ENCODE results near the gene ATP1B2. TPM values are rescaled to one million over a fixed set of nuclear protein-coding genes. Genes with fewer than 3 reads are reported as not detected.

Gene ATP1B2
- polyA plus RNA-seq, 2 of the 4 experiments (the other 2 are of a cell fraction) = 0.10 to 0.16 TPM

DNA sequence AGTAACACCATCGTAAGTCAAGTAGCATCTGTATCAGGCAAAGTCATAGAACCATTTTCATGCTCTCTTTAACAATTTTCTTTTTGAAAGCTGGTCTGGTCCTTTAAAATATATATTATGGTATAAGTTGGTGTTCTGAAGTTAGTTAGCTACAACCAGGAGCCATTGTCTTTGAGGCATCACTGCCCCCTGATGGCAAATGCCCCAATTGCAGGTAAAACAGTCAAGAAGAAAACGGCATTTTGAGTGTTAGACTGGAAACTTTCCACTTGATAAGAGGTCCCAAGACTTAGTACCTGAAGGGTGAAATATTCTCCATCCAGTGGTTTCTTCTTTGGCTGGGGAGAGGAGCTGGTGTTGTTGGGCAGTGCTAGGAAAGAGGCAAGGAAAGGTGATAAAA is 22.5 kb downstream of the ATP1B2 start:
- ChIA-PET CTCF (interaction anchor here (0.9 to 11.9 kb wide), 20 partner anchors 8 to 113 kb away, joined by 3 to 107 read pairs (median 4); partner anchors contain the start of genes FXR2, SHBG, TP53 and WRAP53), POLR2A (interaction anchor here (7.5 kb wide), 1 partner anchor 13 kb away, joined by 40 read pairs; the partner anchor contains the start of gene TP53)
- Histone ChIP-seq H3K4me2 (no peak overlapping the region), H3K9me3 (peaks cover 9% of the 10 kb centered on the region), H3K4me3 (no peak overlapping the region), H3K4me1 (no peaks in the 10 kb centered on the region), H3K27ac (no peak overlapping the region)
- DNase-seq (ENCODE audit: low read depth in 1 of 2, low spot score in 1 of 2) (peak in 1 of 2 experiments; percentile 64), ATAC-seq (peak in 1 of 2 experiments; percentile 27; a peak in 2 of 6 replicates), FAIRE-seq (no peak)
- 85% methylated on average over 2 of the region's 2 CpGs for WGBS (ENCODE audit: missing lambda C conversion rate)
- TF ChIP-seq ZSCAN20 (CRISPR knock-in tag; IDR thresholded peaks at IDR 0.05) (no peak), RAD21 (conservative IDR thresholded peaks at IDR 0.05 in 1 of 2, IDR thresholded peaks at IDR 0.05 in 1 of 2) (peak; percentile 43 to 59)
- TF ChIP-seq, protein P1, sequence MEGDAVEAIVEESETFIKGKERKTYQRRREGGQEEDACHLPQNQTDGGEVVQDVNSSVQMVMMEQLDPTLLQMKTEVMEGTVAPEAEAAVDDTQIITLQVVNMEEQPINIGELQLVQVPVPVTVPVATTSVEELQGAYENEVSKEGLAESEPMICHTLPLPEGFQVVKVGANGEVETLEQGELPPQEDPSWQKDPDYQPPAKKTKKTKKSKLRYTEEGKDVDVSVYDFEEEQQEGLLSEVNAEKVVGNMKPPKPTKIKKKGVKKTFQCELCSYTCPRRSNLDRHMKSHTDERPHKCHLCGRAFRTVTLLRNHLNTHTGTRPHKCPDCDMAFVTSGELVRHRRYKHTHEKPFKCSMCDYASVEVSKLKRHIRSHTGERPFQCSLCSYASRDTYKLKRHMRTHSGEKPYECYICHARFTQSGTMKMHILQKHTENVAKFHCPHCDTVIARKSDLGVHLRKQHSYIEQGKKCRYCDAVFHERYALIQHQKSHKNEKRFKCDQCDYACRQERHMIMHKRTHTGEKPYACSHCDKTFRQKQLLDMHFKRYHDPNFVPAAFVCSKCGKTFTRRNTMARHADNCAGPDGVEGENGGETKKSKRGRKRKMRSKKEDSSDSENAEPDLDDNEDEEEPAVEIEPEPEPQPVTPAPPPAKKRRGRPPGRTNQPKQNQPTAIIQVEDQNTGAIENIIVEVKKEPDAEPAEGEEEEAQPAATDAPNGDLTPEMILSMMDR (IDR thresholded peaks at IDR 0.05) = peak; percentile 47

DNA sequence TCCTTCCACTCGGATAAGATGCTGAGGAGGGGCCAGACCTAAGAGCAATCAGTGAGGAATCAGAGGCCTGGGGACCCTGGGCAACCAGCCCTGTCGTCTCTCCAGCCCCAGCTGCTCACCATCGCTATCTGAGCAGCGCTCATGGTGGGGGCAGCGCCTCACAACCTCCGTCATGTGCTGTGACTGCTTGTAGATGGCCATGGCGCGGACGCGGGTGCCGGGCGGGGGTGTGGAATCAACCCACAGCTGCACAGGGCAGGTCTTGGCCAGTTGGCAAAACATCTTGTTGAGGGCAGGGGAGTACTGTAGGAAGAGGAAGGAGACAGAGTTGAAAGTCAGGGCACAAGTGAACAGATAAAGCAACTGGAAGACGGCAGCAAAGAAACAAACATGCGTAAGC is 24.2 kb downstream of the ATP1B2 start:
- no peak overlapping the region for H3K27ac ChIP-seq
- H3K4me3 ChIP-seq = no peak overlapping the region
- POLR2A ChIA-PET = interaction anchor here (0.6 to 7.5 kb wide), 2 partner anchors 11 to 457 kb away, joined by 3 to 40 read pairs; partner anchors contain the start of gene TP53
- CTCF ChIA-PET = interaction anchor here (1.1 to 11.9 kb wide), 4 partner anchors 14 to 85 kb away, joined by 3 to 107 read pairs (median 38); partner anchors contain the start of genes DNAH2, SHBG, SOX15 and TP53
- no peak overlapping the region for H3K4me2 ChIP-seq
- TF ChIP-seq NR3C1 (IDR thresholded peaks at IDR 0.05) (no peak), JUNB (IDR thresholded peaks at IDR 0.05) (no peak), SREBF2 (IDR thresholded peaks at IDR 0.05) (no peak), ZFP36 (IDR thresholded peaks at IDR 0.05; ENCODE audit: borderline replicate concordance, partially characterized antibody) (no peak), RCOR1 (IDR thresholded peaks at IDR 0.05; ENCODE audit: low read depth, low read length) (no peak), SMC3 (IDR thresholded peaks at IDR 0.05) (no peak), HOXA7 (CRISPR knock-in tag; IDR thresholded peaks at IDR 0.05) (no peak), CBX2 (IDR thresholded peaks at IDR 0.05; ENCODE audit: borderline replicate concordance, low read depth) (no peak)
- TF ChIP-seq, protein P2, sequence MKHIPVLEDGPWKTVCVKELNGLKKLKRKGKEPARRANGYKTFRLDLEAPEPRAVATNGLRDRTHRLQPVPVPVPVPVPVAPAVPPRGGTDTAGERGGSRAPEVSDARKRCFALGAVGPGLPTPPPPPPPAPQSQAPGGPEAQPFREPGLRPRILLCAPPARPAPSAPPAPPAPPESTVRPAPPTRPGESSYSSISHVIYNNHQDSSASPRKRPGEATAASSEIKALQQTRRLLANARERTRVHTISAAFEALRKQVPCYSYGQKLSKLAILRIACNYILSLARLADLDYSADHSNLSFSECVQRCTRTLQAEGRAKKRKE (CRISPR knock-in tag; IDR thresholded peaks at IDR 0.05; ENCODE audit: low read depth) = no peak
- TF ChIP-seq, protein P3, sequence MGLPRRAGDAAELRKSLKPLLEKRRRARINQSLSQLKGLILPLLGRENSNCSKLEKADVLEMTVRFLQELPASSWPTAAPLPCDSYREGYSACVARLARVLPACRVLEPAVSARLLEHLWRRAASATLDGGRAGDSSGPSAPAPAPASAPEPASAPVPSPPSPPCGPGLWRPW (IDR thresholded peaks at IDR 0.05) = no peak
- peaks cover 9% of the 10 kb centered on the region for H3K9me3 ChIP-seq
- WGBS (ENCODE audit: missing lambda C conversion rate) = 92% methylated on average over 14 of the region's 14 CpGs
- DNase-seq (ENCODE audit: low read depth in 1 of 2, low spot score in 1 of 2) (no peak), ATAC-seq (no peak), FAIRE-seq (no peak)
- no peaks in the 10 kb centered on the region for H3K4me1 ChIP-seq

DNA sequence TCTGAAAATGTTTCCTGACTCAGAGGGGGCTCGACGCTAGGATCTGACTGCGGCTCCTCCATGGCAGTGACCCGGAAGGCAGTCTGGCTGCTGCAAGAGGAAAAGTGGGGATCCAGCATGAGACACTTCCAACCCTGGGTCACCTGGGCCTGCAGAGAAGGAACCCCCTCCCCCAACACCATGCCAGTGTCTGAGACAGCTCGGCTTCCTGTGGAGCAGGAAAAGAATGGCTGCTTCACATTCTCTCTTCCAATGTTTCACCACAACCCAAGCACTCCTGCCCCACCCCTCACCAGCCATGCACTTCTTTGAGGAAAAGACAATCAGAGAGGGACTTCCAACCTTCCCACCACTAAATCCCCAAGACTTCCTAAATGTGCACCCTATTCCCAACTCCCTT is 25.8 kb downstream of the ATP1B2 start:
- no peaks in the 10 kb centered on the region for H3K4me1 ChIP-seq
- ATAC-seq (peak in 1 of 2 experiments; percentile 55; a peak in 3 of 6 replicates), FAIRE-seq (no peak), DNase-seq (ENCODE audit: low read depth in 1 of 2, low spot score in 1 of 2) (no peak)
- CTCF ChIA-PET = interaction anchor here (1.0 to 11.9 kb wide), 4 partner anchors 12 to 45 kb away, joined by 3 to 107 read pairs (median 38); partner anchors contain the start of genes SHBG, TP53 and WRAP53
- no peak overlapping the region for H3K4me2 ChIP-seq
- H3K4me3 ChIP-seq = no peak overlapping the region
- TF ChIP-seq KDM5A (IDR thresholded peaks at IDR 0.05) = no peak
- TF ChIP-seq CBX2 (IDR thresholded peaks at IDR 0.05; ENCODE audit: borderline replicate concordance, low read depth) = no peak
- TF ChIP-seq, protein P1 (IDR thresholded peaks at IDR 0.05) = no peak
- no peak for TF ChIP-seq NFE2L2 (conservative IDR thresholded peaks at IDR 0.05; ENCODE audit: low read length)
- TF ChIP-seq, protein P4, sequence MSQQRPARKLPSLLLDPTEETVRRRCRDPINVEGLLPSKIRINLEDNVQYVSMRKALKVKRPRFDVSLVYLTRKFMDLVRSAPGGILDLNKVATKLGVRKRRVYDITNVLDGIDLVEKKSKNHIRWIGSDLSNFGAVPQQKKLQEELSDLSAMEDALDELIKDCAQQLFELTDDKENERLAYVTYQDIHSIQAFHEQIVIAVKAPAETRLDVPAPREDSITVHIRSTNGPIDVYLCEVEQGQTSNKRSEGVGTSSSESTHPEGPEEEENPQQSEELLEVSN (IDR thresholded peaks at IDR 0.05; ENCODE audit: borderline replicate concordance, low read depth) = no peak
- TF ChIP-seq MYC (IDR thresholded peaks at IDR 0.05; ENCODE audit: borderline replicate concordance, low read length) = no peak
- POLR2A ChIA-PET = interaction anchor here (7.5 kb wide), 1 partner anchor 9 kb away, joined by 40 read pairs; the partner anchor contains the start of gene TP53
- no peak overlapping the region for H3K27ac ChIP-seq
- peaks cover 9% of the 10 kb centered on the region for H3K9me3 ChIP-seq
- WGBS (ENCODE audit: missing lambda C conversion rate) = 91% methylated on average over 5 of the region's 5 CpGs

All from A549 (cell line).